HG02981 (cell line): ENCODE results near the gene KCNB1.

ENCODE experiments used
- ATAC-seq: cut with Tn5 transposase; IDR thresholded peaks from one replicate; pipeline ENCODE4 v1.9.1; 2021; ENCODE audit warnings: mild to moderate bottlenecking, moderate library complexity; ENCODE audit not compliant: unreplicated experiment

KCNB1 gene

DNA sequence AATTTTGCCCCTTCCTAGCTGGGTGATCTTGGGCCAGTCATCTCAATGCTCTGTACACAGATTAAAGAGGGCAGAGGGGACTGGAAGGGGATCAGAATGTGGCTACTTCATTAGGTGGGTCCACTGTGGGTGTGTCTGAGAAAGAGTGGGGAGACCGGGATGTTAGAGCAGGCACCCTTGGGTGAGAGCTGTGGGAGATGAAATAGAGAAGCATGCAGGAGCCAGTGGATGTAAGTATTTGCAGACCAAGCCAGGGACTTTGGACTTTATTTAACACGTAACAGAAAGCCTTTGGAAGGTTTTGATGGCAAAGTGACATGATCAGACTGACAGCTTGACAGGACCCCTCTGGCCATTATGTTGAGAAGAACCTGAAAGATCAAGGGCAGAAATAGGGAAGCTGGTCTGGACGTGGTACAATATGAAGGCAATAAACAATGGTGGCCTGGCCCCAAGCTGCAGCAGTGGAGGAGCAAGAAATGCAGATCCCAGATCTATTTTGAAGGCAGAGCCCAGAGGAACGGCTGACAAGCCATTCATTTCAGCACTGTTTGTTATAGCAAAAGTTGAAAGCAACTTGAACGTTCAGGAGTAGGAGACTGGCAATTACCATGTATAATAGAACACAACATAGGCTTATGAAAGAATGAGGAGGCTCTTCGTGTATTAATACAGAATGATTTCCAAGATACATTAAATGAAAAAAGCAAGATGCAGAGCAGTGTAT lies 122.1 kb downstream of the KCNB1 start:
- no peak for ATAC-seq

DNA sequence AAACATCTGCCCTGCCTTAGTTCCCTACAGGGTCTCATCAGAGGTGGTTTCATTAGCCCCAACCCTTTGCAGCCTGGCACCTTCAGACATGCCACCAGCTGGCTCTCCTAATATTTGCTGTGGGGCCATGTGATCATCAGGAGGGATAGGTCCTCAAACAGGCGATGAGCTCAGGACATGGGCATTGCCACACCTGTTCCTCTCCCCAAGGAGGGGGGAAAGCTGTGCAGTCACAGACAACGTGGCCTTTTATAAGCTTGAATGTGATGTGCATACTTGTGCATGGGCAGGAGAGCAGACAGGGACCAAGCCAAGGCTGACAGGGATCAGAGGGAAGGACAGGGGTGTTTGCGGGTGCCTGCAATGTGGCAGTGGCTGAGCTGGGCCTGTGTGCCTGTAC lies 125.8 kb downstream of the KCNB1 start:
- ATAC-seq = no peak

DNA sequence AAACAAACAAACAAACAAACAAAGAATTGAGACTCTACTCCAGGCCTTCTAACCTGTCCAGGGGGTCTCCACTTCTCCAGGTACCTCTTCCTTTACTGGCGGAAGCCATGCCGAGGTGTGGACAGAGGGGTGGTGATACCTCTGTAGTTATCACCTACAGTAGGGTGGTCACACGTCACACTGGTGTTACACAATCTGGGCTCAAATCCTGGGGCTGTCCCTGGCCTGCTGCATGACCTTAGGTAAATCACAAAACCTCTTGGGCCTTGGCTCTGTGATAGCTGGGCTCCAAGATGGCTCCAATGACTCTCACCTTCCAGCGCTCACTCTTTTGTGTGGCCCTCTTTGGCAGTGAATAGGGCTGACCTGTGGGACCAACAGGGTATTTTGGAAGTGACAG lies 127.8 kb downstream of the KCNB1 start:
- ATAC-seq = no peak

DNA sequence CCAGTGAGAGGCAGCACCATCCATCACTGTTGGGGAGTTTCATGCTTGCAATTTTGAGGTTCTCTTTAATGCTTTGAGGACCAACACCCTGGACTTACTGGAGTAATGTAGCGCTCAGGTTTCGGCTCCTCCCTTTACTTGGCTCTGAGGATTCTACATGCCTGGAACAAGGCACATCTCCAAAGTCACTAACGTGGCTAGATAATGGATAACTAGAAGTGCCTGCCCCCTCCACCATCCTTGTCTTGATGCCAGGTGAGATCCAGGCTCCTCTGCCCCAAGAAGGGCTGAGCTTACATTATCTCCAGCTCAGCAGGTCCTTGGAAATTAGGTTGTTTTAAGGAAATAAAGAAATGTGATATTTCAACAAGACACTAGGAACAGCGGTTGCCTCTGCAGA lies 129.1 kb downstream of the KCNB1 start:
- ATAC-seq = no peak

DNA sequence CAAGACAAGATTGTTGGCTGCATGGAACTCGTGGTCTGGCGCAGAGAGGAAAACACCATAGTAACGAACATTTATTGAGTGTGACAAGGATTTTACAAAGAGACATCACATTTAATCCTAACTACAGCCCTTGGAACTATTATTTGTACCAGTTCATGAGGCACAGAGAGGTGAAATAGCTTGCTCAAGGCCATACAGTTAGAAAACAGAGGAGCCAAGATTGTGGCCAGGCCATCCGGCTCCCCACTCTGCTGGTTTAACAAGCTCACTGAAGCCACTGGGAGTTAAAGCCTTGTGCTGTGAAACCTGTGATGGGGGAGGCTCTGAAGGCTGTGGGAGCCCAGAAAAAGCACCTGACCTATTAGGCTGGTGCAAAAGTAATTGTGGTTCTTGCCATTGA lies 129.7 kb downstream of the KCNB1 start:
- ATAC-seq = no peak

DNA sequence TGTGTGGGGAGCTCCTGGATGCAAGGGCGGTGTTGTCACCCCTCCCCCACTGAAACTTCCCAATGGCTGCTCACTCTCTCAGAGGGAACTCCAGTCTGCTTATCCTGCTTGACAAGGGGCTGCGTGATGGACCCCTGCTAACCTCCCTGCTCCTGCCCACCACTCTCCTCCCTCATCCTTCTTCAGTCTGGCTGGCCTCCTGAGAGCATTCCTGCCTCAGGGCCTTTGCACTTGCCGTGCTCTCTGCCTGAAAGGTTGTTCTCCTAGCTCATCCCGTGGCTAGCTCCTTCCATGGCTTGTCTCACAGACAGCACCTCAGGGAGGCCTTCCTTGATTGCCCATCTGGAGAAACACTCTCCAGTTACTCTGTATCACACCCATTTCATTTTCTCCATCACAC lies 130.7 kb downstream of the KCNB1 start:
- ATAC-seq = no peak

DNA sequence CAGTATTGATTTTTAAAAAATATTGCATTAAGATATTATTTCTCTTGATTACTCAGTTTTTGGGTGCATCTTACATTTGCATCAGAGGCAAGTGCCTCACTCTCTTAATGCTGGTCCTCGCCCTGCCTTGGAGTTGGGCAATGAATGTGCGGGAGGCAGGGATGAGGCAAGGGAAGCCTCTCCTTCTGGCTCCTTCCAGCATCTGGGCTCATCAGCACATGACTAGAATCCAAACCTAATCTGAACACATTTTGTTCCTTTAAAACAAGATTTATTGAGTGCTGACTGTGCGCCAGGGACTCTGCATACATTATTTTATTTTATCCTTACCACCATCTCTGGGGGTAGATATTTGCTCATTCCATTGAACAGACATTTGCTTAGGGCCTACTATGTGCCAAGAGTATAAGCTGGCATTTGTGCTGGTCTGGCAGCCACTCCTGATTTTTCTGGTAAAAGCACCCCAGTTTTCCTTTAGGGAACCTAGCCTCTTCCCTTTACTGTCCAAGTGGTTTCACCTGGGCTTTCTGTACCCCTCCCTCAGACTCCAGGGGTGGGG lies 132.7 kb downstream of the KCNB1 start:
- ATAC-seq = no peak

DNA sequence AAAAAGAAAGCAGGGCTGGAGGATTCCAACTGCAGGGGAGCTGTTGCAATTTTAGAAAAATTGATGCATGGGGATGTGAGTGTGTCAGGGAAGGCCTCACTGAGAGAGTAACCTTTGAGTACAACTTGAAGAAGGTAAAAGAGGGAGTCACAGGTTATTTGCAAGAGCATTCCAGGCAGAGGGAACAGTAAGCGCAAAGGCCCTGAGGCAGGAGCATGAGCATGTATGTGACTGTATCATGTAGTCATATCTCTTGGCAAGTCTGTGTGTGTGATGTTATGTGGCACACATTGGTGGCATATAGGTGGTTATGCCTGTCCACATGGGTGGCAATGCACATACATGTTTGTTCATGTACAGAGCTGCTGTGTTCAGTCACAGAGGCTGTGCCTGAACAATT lies 133.4 kb downstream of the KCNB1 start:
- ATAC-seq = no peak

DNA sequence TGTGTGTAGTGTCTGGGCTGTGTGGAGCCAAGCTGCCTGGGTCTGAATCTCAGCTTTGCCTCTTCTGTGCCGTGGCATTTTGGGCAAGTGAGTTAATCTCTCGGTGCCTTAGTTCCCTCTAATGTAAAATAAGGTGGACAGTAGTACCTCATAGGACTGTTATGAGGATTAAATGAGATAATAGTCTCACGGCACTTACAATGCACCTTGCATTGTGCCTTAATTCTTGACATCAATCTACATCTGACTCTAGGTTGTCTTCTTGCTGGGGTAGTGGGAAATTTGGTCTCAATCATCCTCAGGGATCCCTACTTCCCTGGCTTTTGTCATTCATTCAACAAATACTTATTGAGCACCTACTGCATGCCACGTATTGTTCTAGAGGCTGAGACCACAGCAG lies 133.9 kb downstream of the KCNB1 start:
- ATAC-seq = no peak

DNA sequence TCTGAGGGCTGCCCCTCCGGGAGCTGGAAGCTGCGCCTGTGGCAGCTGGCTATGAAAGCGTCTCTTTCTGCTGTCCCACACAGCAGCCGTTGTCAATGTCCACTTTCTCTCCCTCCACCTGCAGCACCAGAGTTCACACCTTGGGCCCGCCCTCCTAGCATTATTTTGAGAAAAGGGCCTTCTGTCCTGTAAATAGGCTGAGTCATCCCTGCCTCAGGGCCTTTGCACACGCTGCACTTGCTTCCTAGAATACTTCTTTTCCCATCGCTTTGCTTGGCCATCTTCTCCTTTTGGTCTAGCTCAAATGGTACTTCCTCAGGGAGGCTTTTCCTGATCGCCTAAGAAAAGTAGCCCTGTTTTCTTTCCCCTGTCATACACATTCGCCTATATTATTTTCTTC lies 135.3 kb downstream of the KCNB1 start:
- ATAC-seq = no peak

DNA sequence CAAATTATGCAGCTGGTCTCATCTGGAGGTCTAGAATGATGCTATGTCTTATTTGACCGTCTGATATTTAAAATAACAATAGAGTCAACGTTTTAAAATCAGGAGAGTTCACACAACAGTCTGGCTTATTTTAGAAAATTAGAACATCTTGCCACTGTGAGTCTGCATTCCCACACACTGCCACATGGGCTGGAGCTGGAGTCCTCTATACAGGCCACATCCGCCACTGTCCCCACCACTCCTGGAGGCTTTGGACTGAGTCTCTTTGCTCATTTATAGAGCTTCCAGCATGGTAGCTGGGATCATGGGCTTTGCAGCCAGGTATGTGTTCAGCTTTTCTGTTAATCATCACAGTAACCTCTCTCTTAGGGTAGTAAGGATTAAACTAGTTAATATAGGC lies 135.8 kb downstream of the KCNB1 start:
- ATAC-seq = no peak

DNA sequence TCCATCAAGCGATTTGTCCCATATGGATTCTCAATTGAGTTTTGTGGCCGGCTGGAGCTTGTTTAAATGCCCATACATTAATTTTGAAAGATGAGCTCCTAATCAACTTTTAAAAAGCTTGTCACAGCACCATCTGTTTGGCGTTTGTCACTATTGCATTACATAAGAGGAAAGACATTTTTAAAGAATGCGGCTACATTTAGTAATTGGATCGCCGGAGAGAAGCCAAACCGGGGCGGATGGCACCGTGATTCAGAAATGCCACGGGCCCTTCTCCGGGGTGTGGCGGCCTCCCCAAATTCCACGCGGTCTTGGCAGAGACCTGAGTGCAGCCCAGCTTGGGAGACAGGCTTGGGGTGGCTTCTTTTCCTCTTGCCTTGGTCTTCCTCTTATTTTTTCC lies 136.9 kb downstream of the KCNB1 start:
- ATAC-seq = no peak

DNA sequence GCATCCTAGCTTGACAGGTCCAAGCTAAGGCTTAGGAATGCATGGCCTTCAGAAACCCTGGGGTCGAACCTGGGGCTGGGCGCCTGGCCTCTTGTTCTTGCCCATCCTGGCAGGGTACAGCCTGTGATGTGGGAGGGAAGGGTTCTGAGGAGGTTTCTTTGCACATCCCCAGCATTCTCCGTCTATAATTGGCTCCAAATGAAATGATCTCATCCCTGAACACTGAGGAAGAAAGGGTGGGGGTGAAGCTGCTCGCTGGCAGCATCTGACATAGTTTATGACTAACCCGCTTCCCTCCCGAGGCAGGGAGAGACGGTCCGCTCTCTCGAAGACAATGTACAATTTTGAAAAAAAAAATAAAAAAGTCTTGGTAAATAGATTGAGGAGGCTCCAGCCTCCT lies 137.5 kb downstream of the KCNB1 start:
- ATAC-seq = no peak

DNA sequence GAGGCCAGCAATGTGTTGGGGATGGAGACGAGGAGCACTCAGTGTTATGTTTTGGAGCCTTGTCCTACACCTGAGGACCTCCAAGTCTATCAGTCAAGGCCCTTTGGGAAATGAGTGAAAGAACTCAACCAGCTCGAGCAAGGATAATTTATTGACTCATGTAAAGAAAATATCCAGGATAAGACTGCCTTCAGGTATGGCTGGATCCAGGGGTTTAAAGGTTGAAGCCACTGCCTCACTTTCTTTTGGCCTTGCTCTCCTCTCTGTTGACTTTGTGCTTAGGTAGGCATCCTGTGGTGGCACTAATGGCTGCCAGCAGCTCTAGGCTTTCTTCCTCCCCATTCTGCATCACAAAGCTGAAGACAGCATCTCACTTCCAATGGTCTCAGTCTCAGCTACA lies 138.3 kb downstream of the KCNB1 start:
- no peak for ATAC-seq

DNA sequence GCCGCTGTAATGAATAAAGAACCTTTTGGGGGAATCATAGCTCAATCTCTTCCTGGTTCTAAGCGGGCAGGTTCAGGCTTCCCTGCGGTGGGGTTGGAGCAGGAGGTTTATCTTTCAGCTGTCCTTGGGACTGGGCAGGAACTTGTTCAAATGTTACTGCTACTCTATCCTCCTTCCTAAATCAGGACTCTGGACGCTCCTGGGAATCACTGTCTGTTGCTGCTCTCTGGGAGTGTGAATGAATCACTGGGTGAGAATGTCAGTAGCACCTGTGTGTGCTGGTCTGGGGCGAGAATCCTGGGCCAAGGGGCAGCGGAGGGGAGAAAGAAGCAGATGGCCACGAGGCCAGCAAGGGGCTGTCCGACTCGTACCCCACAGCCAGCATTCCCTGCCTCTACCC lies 139.2 kb downstream of the KCNB1 start:
- ATAC-seq = no peak

DNA sequence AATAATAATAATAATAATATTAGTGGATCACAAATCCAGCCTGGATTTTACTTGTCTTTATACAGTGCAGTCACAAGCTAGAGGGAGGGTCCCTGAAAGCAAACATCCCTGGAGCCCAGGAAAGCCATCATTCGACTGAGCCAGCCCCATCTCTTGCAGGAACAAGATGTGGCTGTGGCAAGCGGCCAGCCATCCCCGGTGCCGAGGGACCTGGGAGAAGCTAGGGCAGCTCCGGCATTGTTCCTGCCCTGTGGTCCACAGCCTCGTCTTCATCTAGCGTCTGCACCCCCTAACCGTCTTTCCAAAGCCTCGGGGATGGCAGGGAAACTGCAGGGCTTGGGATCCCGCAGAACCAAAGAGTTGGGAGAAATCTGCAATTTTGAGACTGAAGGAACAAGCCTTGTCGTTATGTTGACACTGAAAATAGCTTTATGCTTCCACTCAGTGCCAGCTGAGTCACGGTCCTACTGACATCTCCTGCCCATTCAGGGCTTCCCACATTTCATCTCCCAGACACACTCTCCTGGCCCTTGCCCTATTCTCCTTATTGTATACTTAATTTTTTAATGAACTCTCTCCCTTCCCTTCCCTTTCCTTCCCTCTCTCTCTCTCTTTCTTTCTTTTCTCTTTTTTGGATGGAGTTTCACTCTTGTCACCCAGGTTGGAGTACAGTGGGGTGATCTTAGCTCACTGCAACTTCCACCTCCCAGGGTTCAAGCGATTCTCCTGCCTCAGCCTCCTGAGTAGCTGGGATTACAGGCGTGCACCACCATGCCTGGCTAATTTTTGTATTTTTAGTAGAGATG lies 142.1 kb downstream of the KCNB1 start:
- no peak for ATAC-seq

DNA sequence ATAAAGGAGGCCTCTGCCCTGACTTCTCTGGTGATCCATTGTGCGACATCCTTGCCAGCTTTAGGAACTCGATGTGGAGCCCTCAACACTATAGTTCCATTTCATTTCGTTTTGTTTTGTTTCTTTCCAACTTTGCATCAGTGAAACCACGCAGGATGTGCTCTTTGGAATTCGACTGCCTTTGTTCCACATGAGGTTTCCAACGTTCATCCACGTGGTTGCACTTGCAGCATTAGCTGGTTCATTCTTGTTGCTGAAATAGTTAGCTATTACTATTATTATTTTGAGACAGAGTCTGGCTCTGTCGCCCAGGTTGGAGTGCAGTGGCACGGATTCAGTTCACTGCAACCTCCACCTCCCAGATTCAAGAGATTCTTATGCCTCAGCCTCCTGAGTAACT lies 143.3 kb downstream of the KCNB1 start:
- ATAC-seq = no peak

DNA sequence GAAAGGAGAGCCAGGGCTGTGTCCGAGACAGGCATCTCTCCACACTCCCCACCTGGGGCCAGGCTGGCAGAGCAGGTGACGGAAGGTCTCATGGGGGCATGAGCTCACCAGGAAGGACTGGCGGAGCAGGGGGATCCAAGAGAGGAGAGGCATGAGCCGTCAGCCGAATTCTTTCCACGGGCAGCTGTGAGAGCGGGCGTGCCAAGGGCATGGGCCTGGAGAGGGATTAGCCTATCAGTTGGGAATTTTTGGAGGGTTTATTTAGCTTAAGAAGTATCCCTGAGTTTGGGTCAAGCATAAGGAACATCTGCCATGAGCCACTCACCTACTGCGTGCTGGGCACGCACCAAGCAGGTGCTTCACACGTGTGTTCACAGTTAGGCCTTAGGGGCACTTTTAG lies 144.4 kb downstream of the KCNB1 start:
- no peak for ATAC-seq

DNA sequence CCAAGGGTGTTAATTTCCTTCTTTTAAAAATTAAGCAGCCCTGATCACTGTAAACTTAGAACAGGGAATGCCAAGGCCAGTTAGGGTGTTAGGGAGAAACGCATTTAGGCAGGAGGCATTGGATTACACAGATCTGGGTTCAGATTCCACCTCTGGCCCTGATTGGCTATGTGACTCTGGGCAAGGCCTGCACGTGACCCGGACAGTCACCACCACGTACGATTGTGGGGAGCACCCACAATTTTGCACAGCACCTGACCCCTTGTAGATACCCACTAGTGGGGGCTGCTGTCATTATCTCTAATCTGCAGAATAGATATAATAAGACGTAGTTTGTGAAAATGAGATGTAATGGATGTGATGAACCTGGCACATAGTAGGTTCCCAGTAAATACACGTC lies 145.1 kb downstream of the KCNB1 start:
- no peak for ATAC-seq

DNA sequence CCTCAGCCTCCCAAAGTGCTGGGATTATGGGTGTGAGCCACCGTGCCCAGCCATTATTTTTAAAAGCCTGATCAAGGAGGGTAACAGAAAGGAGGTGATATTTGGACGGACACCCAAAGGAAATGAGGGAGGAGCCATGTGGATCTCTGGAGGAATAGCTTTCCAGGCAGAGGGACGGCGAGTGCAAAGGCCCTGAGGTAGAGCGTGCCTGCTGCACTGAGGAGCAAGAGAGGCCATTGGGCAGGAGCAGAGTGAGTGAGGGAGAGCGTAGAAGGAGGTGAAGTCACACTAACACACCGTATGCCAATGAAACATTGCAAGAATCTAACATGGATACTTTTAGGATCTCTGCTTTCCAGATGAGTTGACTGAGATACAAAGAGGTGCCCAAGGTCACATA lies 145.7 kb downstream of the KCNB1 start:
- ATAC-seq = no peak

DNA sequence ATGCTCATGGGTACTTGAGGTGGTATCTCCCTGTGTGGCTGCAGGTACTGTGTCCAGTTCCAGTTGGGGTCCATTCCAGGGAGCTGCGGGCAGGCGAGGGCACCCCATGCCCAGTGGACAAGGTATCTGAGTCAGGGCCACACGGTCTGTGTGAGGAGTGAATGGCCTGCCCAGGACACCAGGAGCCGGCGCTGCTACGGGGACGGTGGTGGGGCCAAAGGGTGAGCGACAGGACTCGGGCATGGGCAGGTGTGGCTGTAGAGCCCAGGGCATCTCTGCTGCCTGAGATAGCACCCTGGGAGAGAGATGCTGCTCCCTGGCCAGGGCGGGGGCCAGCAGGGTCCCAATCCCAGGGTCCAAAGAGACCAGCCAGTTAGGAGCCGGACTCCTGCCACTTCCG lies 147.0 kb downstream of the KCNB1 start:
- no peak for ATAC-seq
